T-cell (primary cell): ENCODE measurements around the gene TSPAN15. TPM values are rescaled to one million over a fixed set of nuclear protein-coding genes. Genes with fewer than 3 reads are reported as not detected.

Experiments
- ATAC-seq, 4 experiments: fragments of 200-7000 bp in 3 of 4; fragments of 150-1000 bp in 1 of 4; cut with Tn5 transposase; replicated peaks in 1 of 4; 1 replicate in 3 of 4; 2 replicates in 1 of 4; pipeline ENCODE4 v1.10.0; 2021; ENCODE audit warnings: moderate library complexity in 3 of 4, mild to moderate bottlenecking in 2 of 4, moderate number of reproducible peaks in 1 of 4
- CTCF ChIA-PET, 2 donors: fragments of 300-600 bp; sonication (Branson Sonifier 250); formaldehyde crosslinking; loops; one replicate each; lab custom pipeline; 2022; ENCODE audit warnings: antibody characterized with exemption in 2 of 2; lab: Charles Lee
- POLR2A ChIA-PET, 2 donors: fragments of 300-600 bp; sonication (Branson Sonifier 250); formaldehyde crosslinking; loops; one replicate each; lab custom pipeline; 2022; ENCODE audit warnings: antibody characterized with exemption in 2 of 2; lab: Charles Lee
- DNase-seq, 35 experiments: peaks; one replicate each; pipeline versions ENCODE4 v3.0.0 to v3.0.0-alpha.2; 2013 to 2023
- H3K27ac ChIP-seq: one replicate; pipeline ENCODE4 v1.5.1; 2013; ENCODE audit warnings: low read length
- H3K27me3 ChIP-seq, 2 experiments: replicated peaks in 1 of 2; 1 replicate in 1 of 2; 2 replicates in 1 of 2; pipeline versions ENCODE4 v1.6.1 to v1.7.0; 2013; ENCODE audit warnings: low read length in 1 of 2, mixed read lengths in 1 of 2; ENCODE audit not compliant: control insufficient read depth in 2 of 2, insufficient read depth in 2 of 2; ENCODE audit errors: extremely low read depth in 1 of 2
- H3K36me3 ChIP-seq, 2 donors: 1 replicate in 1 of 2; 2 replicates in 1 of 2; pipeline versions ENCODE4 v1.6.1 to v1.7.0; 2013; ENCODE audit warnings: low read length in 1 of 2; ENCODE audit not compliant: control insufficient read depth in 2 of 2, insufficient read depth in 1 of 2; ENCODE audit errors: extremely low read depth in 1 of 2
- H3K4me1 ChIP-seq, 2 experiments: 1 replicate in 1 of 2; 2 replicates in 1 of 2; pipeline versions ENCODE4 v1.6.1 to v1.7.0; 2013; ENCODE audit warnings: low read length in 2 of 2, mixed read lengths in 1 of 2; ENCODE audit not compliant: insufficient read depth in 2 of 2, control insufficient read depth in 1 of 2; ENCODE audit errors: extremely low read depth in 1 of 2
- H3K4me3 ChIP-seq, 2 donors: 1 replicate in 1 of 2; 2 replicates in 1 of 2; pipeline versions ENCODE4 v1.5.1 to v1.7.0; 2013; ENCODE audit warnings: mild to moderate bottlenecking in 2 of 2, low read length in 1 of 2, moderate library complexity in 1 of 2; ENCODE audit not compliant: control insufficient read depth in 1 of 2; ENCODE audit errors: extremely low read depth in 1 of 2
- H3K9me3 ChIP-seq: 2 replicates; pipeline ENCODE4 v1.7.0; 2013
- H3K27ac Mint-ChIP-seq, 2 donors: one replicate each; pipeline ENCODE4 v1.8.0; 2020 to 2021; ENCODE audit warnings: mild to moderate bottlenecking in 2 of 2, mixed read lengths in 2 of 2
- H3K27me3 Mint-ChIP-seq, 2 donors: one replicate each; pipeline ENCODE4 v1.8.0; 2021 to 2022; ENCODE audit warnings: mixed read lengths in 2 of 2
- H3K36me3 Mint-ChIP-seq: one replicate; pipeline ENCODE4 v1.8.0; 2021; ENCODE audit warnings: mixed read lengths
- H3K4me1 Mint-ChIP-seq, 3 donors: one replicate each; pipeline ENCODE4 v1.8.0; 2020 to 2022; ENCODE audit warnings: mixed read lengths in 3 of 3, mild to moderate bottlenecking in 1 of 3
- H3K4me3 Mint-ChIP-seq, 3 donors: one replicate each; pipeline ENCODE4 v1.8.0; 2020 to 2022; ENCODE audit warnings: mild to moderate bottlenecking in 3 of 3, mixed read lengths in 3 of 3, moderate library complexity in 3 of 3
- H3K9me3 Mint-ChIP-seq, 3 donors: one replicate each; pipeline ENCODE4 v1.8.0; 2020 to 2022; ENCODE audit warnings: mixed read lengths in 3 of 3
- WGBS: methylation state at CpG from one replicate; pipeline ENCODE4 v1.1.5; 2013; ENCODE audit warnings: missing lambda C conversion rate; ENCODE audit not compliant: insufficient coverage; 5-methylcytosine and 5-hydroxymethylcytosine counted together
- total RNA-seq, 35 experiments: library from RNA in 6 of 35; stranded (reverse) in 6 of 35; fragments of 120-200 nt in 1 of 35; gene quantifications; one replicate each; pipeline versions ENCODE4 v1.2.1 to v1.2.4 and lab custom pipeline; 2013 to 2026

Gene TSPAN15
- total RNA-seq, 5 donors from 2014 or later (not counting 1 experiment from before 2014, with no cell fraction given) = 2.9 to 8.2 (median 6.2) TPM

GRCh38 chr10:69473304-69473990 is 22.2 kb downstream of the TSPAN15 start:
- H3K36me3 Mint-ChIP-seq = peaks cover 4% of the 10 kb centered on the region
- H3K9me3 Mint-ChIP-seq = no peaks in the 10 kb centered on the region
- H3K4me3 ChIP-seq = no peak overlapping the region
- no peaks in the 10 kb centered on the region for H3K36me3 ChIP-seq
- 87% methylated on average over 8 of the region's 10 CpGs for WGBS
- ATAC-seq = no peak
- H3K27me3 ChIP-seq = peaks cover 0 to 25% of the 10 kb centered on the region in 2 experiments
- H3K27ac ChIP-seq = no peak overlapping the region
- ChIA-PET POLR2A (no interaction called here), CTCF (no interaction called here)
- H3K4me1 ChIP-seq = no peaks in the 10 kb centered on the region
- no peak overlapping the region for H3K27ac Mint-ChIP-seq
- no peak for DNase-seq
- peaks cover 7 to 9% of the 10 kb centered on the region in 2 donors for H3K27me3 Mint-ChIP-seq
- peaks cover 0 to 9% (median 0%) of the 10 kb centered on the region in 3 donors for H3K4me1 Mint-ChIP-seq
- no peaks in the 10 kb centered on the region for H3K9me3 ChIP-seq
- H3K4me3 Mint-ChIP-seq = no peak overlapping the region

GRCh38 chr10:69474742-69475432 is 23.6 kb downstream of the TSPAN15 start:
- H3K9me3 ChIP-seq = no peaks in the 10 kb centered on the region
- peaks cover 0 to 25% of the 10 kb centered on the region in 2 experiments for H3K27me3 ChIP-seq
- no peaks in the 10 kb centered on the region for H3K4me1 ChIP-seq
- Mint-ChIP-seq H3K36me3 (peaks cover 4% of the 10 kb centered on the region), H3K4me3 (no peak overlapping the region), H3K9me3 (no peaks in the 10 kb centered on the region), H3K27me3 (peaks cover 7 to 9% of the 10 kb centered on the region in 2 donors), H3K27ac (no peak overlapping the region), H3K4me1 (peaks cover 0 to 7% (median 0%) of the 10 kb centered on the region in 3 donors)
- ATAC-seq (no peak), DNase-seq (no peak)
- no peak overlapping the region for H3K27ac ChIP-seq
- 77% methylated on average over 3 of the region's 9 CpGs for WGBS
- H3K36me3 ChIP-seq = no peaks in the 10 kb centered on the region
- CTCF ChIA-PET = no interaction called here
- H3K4me3 ChIP-seq = no peak overlapping the region
- POLR2A ChIA-PET = no interaction called here

- ChIA-PET POLR2A (no interaction called here), CTCF (no interaction called here)
- peaks cover 4% of the 10 kb centered on the region for H3K36me3 Mint-ChIP-seq
Measured at GRCh38 chr10:69475433-69475830, 24.2 kb downstream of the TSPAN15 start.

GRCh38 chr10:69477968-69478597 is 26.8 kb downstream of the TSPAN15 start:
- Histone ChIP-seq H3K4me1 (no peaks in the 10 kb centered on the region), H3K36me3 (no peaks in the 10 kb centered on the region), H3K27ac (no peak overlapping the region), H3K27me3 (peaks cover 0 to 21% of the 10 kb centered on the region in 2 experiments), H3K4me3 (no peak overlapping the region), H3K9me3 (no peaks in the 10 kb centered on the region)
- no peak overlapping the region for H3K4me3 Mint-ChIP-seq
- ChIA-PET CTCF (no interaction called here), POLR2A (no interaction called here)
- H3K9me3 Mint-ChIP-seq = no peaks in the 10 kb centered on the region
- peaks cover 0 to 2% (median 0%) of the 10 kb centered on the region in 3 donors for H3K4me1 Mint-ChIP-seq
- no peak for DNase-seq
- 84% methylated on average over 2 of the region's 8 CpGs for WGBS
- H3K36me3 Mint-ChIP-seq = peaks cover 2% of the 10 kb centered on the region
- peaks cover 2 to 4% of the 10 kb centered on the region in 2 donors for H3K27me3 Mint-ChIP-seq
- H3K27ac Mint-ChIP-seq = no peak overlapping the region
- no peak for ATAC-seq

More at GRCh38 chr10:69475433-69475830, 24.2 kb downstream of the TSPAN15 start:
- ATAC-seq (no peak), DNase-seq (no peak)
- Histone ChIP-seq H3K9me3 (no peaks in the 10 kb centered on the region), H3K36me3 (no peaks in the 10 kb centered on the region), H3K27me3 (peaks cover 0 to 25% of the 10 kb centered on the region in 2 experiments), H3K4me1 (no peaks in the 10 kb centered on the region), H3K27ac (no peak overlapping the region), H3K4me3 (no peak overlapping the region)
- Mint-ChIP-seq H3K4me1 (peaks cover 0 to 9% (median 0%) of the 10 kb centered on the region in 3 donors), H3K9me3 (no peaks in the 10 kb centered on the region), H3K27ac (no peak overlapping the region), H3K27me3 (peaks cover 7 to 9% of the 10 kb centered on the region in 2 donors), H3K4me3 (no peak overlapping the region)
- WGBS = no CpG with 5 or more reads among the region's 2 CpGs

- H3K27ac ChIP-seq = no peak overlapping the region
- DNase-seq (no peak), ATAC-seq (no peak)
- H3K9me3 Mint-ChIP-seq = no peaks in the 10 kb centered on the region
- CTCF ChIA-PET = interaction anchor here (0.5 to 0.6 kb wide), 2 partner anchors 23 to 271 kb away, joined by 3 read pairs; no protein-coding TSS in a partner anchor
- peaks cover 2% of the 10 kb centered on the region for H3K36me3 Mint-ChIP-seq
- H3K27me3 ChIP-seq = peaks cover 0 to 15% of the 10 kb centered on the region in 2 experiments
- no peaks in the 10 kb centered on the region for H3K36me3 ChIP-seq
- WGBS = 62% methylated on average over 7 of the region's 7 CpGs
- H3K4me1 Mint-ChIP-seq = peaks cover 0 to 2% (median 0%) of the 10 kb centered on the region in 3 donors
- no peak overlapping the region for H3K4me3 Mint-ChIP-seq
- H3K27ac Mint-ChIP-seq = no peak overlapping the region
- H3K27me3 Mint-ChIP-seq = no peaks in the 10 kb centered on the region
- POLR2A ChIA-PET = no interaction called here
- no peak overlapping the region for H3K4me3 ChIP-seq
- no peaks in the 10 kb centered on the region for H3K4me1 ChIP-seq
- H3K9me3 ChIP-seq = no peaks in the 10 kb centered on the region
Measured at GRCh38 chr10:69479240-69480067, 28.2 kb downstream of the TSPAN15 start.

- Histone ChIP-seq H3K4me1 (no peaks in the 10 kb centered on the region), H3K27me3 (peaks cover 0 to 10% of the 10 kb centered on the region in 2 experiments), H3K9me3 (no peaks in the 10 kb centered on the region), H3K4me3 (no peak overlapping the region), H3K36me3 (no peaks in the 10 kb centered on the region), H3K27ac (no peak overlapping the region)
- no CpG with 5 or more reads among the region's 1 CpG for WGBS
- H3K36me3 Mint-ChIP-seq = peaks cover 4% of the 10 kb centered on the region
- H3K27me3 Mint-ChIP-seq = no peaks in the 10 kb centered on the region
- DNase-seq (no peak), ATAC-seq (no peak)
- CTCF ChIA-PET = no interaction called here
- peaks cover 0 to 2% (median 0%) of the 10 kb centered on the region in 3 donors for H3K4me1 Mint-ChIP-seq
- POLR2A ChIA-PET = no interaction called here
- H3K9me3 Mint-ChIP-seq = no peaks in the 10 kb centered on the region
- no peak overlapping the region for H3K27ac Mint-ChIP-seq
- no peak overlapping the region for H3K4me3 Mint-ChIP-seq
Measured at GRCh38 chr10:69480068-69480412, 28.8 kb downstream of the TSPAN15 start.
